ENCODE results near the gene C1orf50. TPM values are rescaled to one million over a fixed set of nuclear protein-coding genes. Genes with fewer than 3 reads are reported as not detected.

C1orf50 gene
- total RNA-seq, 1 experiment from 2014 or later = 7.7 TPM

DNA sequence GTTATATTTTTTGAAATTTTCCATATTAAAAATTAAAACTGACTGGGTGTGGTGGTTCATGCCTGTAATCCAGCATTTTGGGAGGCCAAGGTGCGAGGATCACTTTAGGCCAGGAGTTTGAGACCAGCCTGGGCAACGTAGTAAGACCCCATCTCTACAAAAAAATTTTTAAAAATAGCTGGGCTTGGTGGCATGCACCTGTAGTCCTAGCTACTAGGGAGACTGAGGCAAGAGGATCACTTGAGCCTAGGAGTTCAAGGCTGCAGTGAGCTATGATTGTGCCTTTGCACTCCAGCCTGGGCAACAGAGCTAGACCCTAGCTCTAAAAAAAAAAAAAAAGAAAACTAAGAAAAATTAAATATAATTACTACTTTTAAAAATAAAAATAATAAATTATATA is 54.6 kb downstream of the C1orf50 start:
- Mint-ChIP-seq H3K27ac (no peak overlapping the region), H3K27me3 (ENCODE audit: low read depth) (no peaks in the 10 kb centered on the region), H3K9me3 (no peaks in the 10 kb centered on the region), H3K36me3 (ENCODE audit: insufficient read depth in 1 of 3, low read depth in 3 of 3) (no peaks in the 10 kb centered on the region; a peak in 1 of 7 replicates), H3K4me1 (peaks cover 20 to 25% of the 10 kb centered on the region in 2 experiments), H3K4me3 (no peak overlapping the region)
- peaks cover under 1% of the 10 kb centered on the region for H3K23me2 ChIP-seq (ENCODE audit: insufficient read length, low read depth, low read length, poor library complexity, severe bottlenecking)
- H3K79me1 ChIP-seq (ENCODE audit: insufficient read depth, low read depth, low read length, poor library complexity, severe bottlenecking) = no peaks in the 10 kb centered on the region
- H2AK5ac ChIP-seq (ENCODE audit: insufficient read length, low read length) = no peak overlapping the region
- DNase-seq = no peak
- H4K5ac ChIP-seq (ENCODE audit: insufficient read length, low read depth, low read length) = no peak overlapping the region
- no peak overlapping the region for H4K91ac ChIP-seq (ENCODE audit: insufficient read length, low read depth, low read length)
- no peaks in the 10 kb centered on the region for H4K20me1 ChIP-seq (ENCODE audit: control insufficient read depth, insufficient read depth, insufficient read length)
- no peak overlapping the region for H3K23ac ChIP-seq (ENCODE audit: insufficient read length, low read depth, low read length)
- no peaks in the 10 kb centered on the region; the same call in 1 of the 2 replicates for H3K4me1 ChIP-seq (ENCODE audit: insufficient read depth, low read length)
- H3K9me3 ChIP-seq (ENCODE audit: control insufficient read depth, low read depth, low read length) = no peaks in the 10 kb centered on the region
- no peaks in the 10 kb centered on the region; the same call in 1 of the 2 replicates for H3K79me2 ChIP-seq (ENCODE audit: insufficient read depth, low read length)
- H2BK120ac ChIP-seq (ENCODE audit: low read depth, low read length, poor library complexity, severe bottlenecking) = no peak overlapping the region
- H3K56ac ChIP-seq (ENCODE audit: insufficient read length, low read depth, low read length) = no peak overlapping the region
- H2BK20ac ChIP-seq (ENCODE audit: low read depth, low read length, poor library complexity, severe bottlenecking) = no peak overlapping the region
- no peak overlapping the region for H4K8ac ChIP-seq (replicated peaks; ENCODE audit: insufficient read length, low read depth, low read length)
- H2AFZ ChIP-seq (ENCODE audit: low read length) = no peak overlapping the region
- no peak overlapping the region for H2BK15ac ChIP-seq (ENCODE audit: low read depth, low read length)
- no CpG with 5 or more reads among the region's 2 CpGs for WGBS (ENCODE audit: extremely low coverage, insufficient read length, low lambda C conversion rate)
- H3T11ph ChIP-seq (ENCODE audit: low read length) = no peak overlapping the region
- H3K27ac ChIP-seq (ENCODE audit: insufficient read length, low read depth, low read length) = no peak overlapping the region
- H3K14ac ChIP-seq (ENCODE audit: insufficient read depth, low read length) = no peak overlapping the region
- no peak overlapping the region for H3K18ac ChIP-seq (ENCODE audit: insufficient read length, low read depth, low read length)
- H2BK5ac ChIP-seq (ENCODE audit: insufficient read length, low read length) = no peak overlapping the region
- no peak overlapping the region for H3K4me2 ChIP-seq (ENCODE audit: insufficient read depth, insufficient read length, low read length)
- TF ChIP-seq, protein P1, sequence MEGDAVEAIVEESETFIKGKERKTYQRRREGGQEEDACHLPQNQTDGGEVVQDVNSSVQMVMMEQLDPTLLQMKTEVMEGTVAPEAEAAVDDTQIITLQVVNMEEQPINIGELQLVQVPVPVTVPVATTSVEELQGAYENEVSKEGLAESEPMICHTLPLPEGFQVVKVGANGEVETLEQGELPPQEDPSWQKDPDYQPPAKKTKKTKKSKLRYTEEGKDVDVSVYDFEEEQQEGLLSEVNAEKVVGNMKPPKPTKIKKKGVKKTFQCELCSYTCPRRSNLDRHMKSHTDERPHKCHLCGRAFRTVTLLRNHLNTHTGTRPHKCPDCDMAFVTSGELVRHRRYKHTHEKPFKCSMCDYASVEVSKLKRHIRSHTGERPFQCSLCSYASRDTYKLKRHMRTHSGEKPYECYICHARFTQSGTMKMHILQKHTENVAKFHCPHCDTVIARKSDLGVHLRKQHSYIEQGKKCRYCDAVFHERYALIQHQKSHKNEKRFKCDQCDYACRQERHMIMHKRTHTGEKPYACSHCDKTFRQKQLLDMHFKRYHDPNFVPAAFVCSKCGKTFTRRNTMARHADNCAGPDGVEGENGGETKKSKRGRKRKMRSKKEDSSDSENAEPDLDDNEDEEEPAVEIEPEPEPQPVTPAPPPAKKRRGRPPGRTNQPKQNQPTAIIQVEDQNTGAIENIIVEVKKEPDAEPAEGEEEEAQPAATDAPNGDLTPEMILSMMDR (conservative IDR thresholded peaks at IDR 0.05) = no peak
- no peak overlapping the region for H3K9ac ChIP-seq (ENCODE audit: extremely low read depth, insufficient read length, low read length)
- no peak overlapping the region for H2BK12ac ChIP-seq (ENCODE audit: insufficient read length, low read depth, low read length)
- H3K4ac ChIP-seq (ENCODE audit: low read depth, low read length) = no peak overlapping the region
- no peaks in the 10 kb centered on the region for H3K27me3 ChIP-seq (ENCODE audit: insufficient read depth, low read length)
